Neural crest cell (in vitro differentiated cells): ENCODE results near the gene GPR157. TPM values are rescaled to one million over a fixed set of nuclear protein-coding genes. Genes with fewer than 3 reads are reported as not detected.

ENCODE experiments used
- DNase-seq: peaks from one replicate; pipeline ENCODE4 v3.0.0; 2021; ENCODE audit warnings: low read depth, mixed read lengths, low spot score
- H3K27ac Mint-ChIP-seq: one replicate; pipeline ENCODE4 v1.8.0; 2021; ENCODE audit warnings: mild to moderate bottlenecking, mixed read lengths; ENCODE audit not compliant: unreplicated experiment
- H3K27me3 Mint-ChIP-seq: 2 replicates; pipeline ENCODE4 v1.8.0; 2021; ENCODE audit warnings: low read depth, mild to moderate bottlenecking, mixed read lengths
- H3K36me3 Mint-ChIP-seq: 2 replicates; pipeline ENCODE4 v1.8.0; 2021; ENCODE audit warnings: low read depth, mild to moderate bottlenecking, mixed read lengths
- H3K4me1 Mint-ChIP-seq: 2 replicates; pipeline ENCODE4 v1.8.0; 2021; ENCODE audit warnings: mixed read lengths
- H3K4me3 Mint-ChIP-seq: one replicate; pipeline ENCODE4 v1.8.0; 2021; ENCODE audit warnings: mild to moderate bottlenecking, mixed read lengths
- H3K9me3 Mint-ChIP-seq: 2 replicates; pipeline ENCODE4 v1.8.0; 2021; ENCODE audit warnings: mixed read lengths
- CTCF ChIP-seq: fragments of 200-600 bp; sonication (generic); conservative IDR thresholded peaks from 2 replicates; pipeline ENCODE4 v1.5.0; 2021; ENCODE audit warnings: antibody characterized with exemption, mild to moderate bottlenecking
- total RNA-seq: library from RNA; stranded (reverse); gene quantifications from 2 replicates; pipeline ENCODE4 v1.2.1, GENCODE V29; 2021

The GPR157 gene
- total RNA-seq, 1 donor from 2014 or later: 1.9 TPM

GRCh38 chr1:9151328-9151860 lies 22.5 kb upstream of the GPR157 start:
- no peaks in the 10 kb centered on the region for H3K9me3 Mint-ChIP-seq

GRCh38 chr1:9150582-9151327 lies 21.9 kb upstream of the GPR157 start:
- H3K36me3 Mint-ChIP-seq: no peaks in the 10 kb centered on the region
- H3K27ac Mint-ChIP-seq: no peak overlapping the region
- TF ChIP-seq CTCF: no peak
- H3K27me3 Mint-ChIP-seq: no peaks in the 10 kb centered on the region
- no peaks in the 10 kb centered on the region for H3K4me1 Mint-ChIP-seq
- H3K9me3 Mint-ChIP-seq: no peaks in the 10 kb centered on the region
- no peak overlapping the region for H3K4me3 Mint-ChIP-seq
- no peak for DNase-seq

More at GRCh38 chr1:9151328-9151860, 22.5 kb upstream of the GPR157 start:
- Mint-ChIP-seq H3K27me3 (no peaks in the 10 kb centered on the region), H3K4me1 (no peaks in the 10 kb centered on the region), H3K27ac (no peak overlapping the region), H3K36me3 (no peaks in the 10 kb centered on the region), H3K4me3 (no peak overlapping the region)
- no peak for DNase-seq
- TF ChIP-seq CTCF: no peak

- H3K36me3 Mint-ChIP-seq: no peaks in the 10 kb centered on the region
- DNase-seq: no peak
- H3K27ac Mint-ChIP-seq: no peak overlapping the region
- H3K4me1 Mint-ChIP-seq: no peaks in the 10 kb centered on the region
- no peaks in the 10 kb centered on the region for H3K27me3 Mint-ChIP-seq
- H3K4me3 Mint-ChIP-seq: no peak overlapping the region
- no peaks in the 10 kb centered on the region for H3K9me3 Mint-ChIP-seq
- no peak for TF ChIP-seq CTCF
Measured at GRCh38 chr1:9149837-9150581, 21.1 kb upstream of the GPR157 start.

GRCh38 chr1:9149151-9149550 lies 20.2 kb upstream of the GPR157 start:
- Mint-ChIP-seq H3K27me3 (no peaks in the 10 kb centered on the region), H3K4me3 (no peak overlapping the region), H3K4me1 (no peaks in the 10 kb centered on the region), H3K27ac (no peak overlapping the region), H3K9me3 (no peaks in the 10 kb centered on the region), H3K36me3 (no peaks in the 10 kb centered on the region)
- no peak for TF ChIP-seq CTCF
- DNase-seq: no peak

- no peak for TF ChIP-seq CTCF
- Mint-ChIP-seq H3K4me3 (no peak overlapping the region), H3K9me3 (no peaks in the 10 kb centered on the region), H3K36me3 (no peaks in the 10 kb centered on the region), H3K27ac (no peak overlapping the region), H3K4me1 (peaks cover 4% of the 10 kb centered on the region), H3K27me3 (no peaks in the 10 kb centered on the region)
- DNase-seq: no peak
Measured at GRCh38 chr1:9146156-9146555, 17.3 kb upstream of the GPR157 start.
